HCT116 (cell line): ENCODE measurements around the gene BACE1-AS.

ENCODE experiments used
- EGR1 ChIP-seq: IDR thresholded peaks from 2 replicates; pipeline ENCODE4 v1.6.1; 2012; ENCODE audit warnings: low read depth
- EZH2 ChIP-seq: fragments of 200-600 bp; sonication (generic); IDR thresholded peaks from 2 replicates; pipeline ENCODE4 v1.6.1; 2017; ENCODE audit warnings: antibody characterized with exemption, mixed run types
- EZH2phosphoT487 ChIP-seq: fragments of 200-600 bp; IDR thresholded peaks from 2 replicates; pipeline ENCODE4 v1.6.1; 2018; ENCODE audit warnings: antibody characterized with exemption, borderline replicate concordance
- POLR2A ChIP-seq: IDR thresholded peaks from 2 replicates; pipeline ENCODE4 v1.7.0; 2011; ENCODE audit warnings: borderline replicate concordance; ENCODE audit not compliant: insufficient read depth, insufficient read length; ENCODE audit errors: extremely low read depth
- SIN3A ChIP-seq: IDR thresholded peaks from 2 replicates; pipeline ENCODE4 v1.6.1; 2012; ENCODE audit warnings: low read depth
- TCF7L2 ChIP-seq: IDR thresholded peaks from 2 replicates; pipeline ENCODE4 v1.7.0; 2011; ENCODE audit warnings: borderline replicate concordance, inconsistent platforms; ENCODE audit not compliant: insufficient read depth, insufficient read length; ENCODE audit errors: extremely low read depth
- ZBTB33 ChIP-seq: IDR thresholded peaks from 2 replicates; pipeline ENCODE4 v1.6.1; 2011; ENCODE audit warnings: mild to moderate bottlenecking, low read length, moderate library complexity; ENCODE audit not compliant: insufficient replicate concordance; ENCODE audit errors: extremely low read depth
- ZFX ChIP-seq: fragments of 450-650 bp; IDR thresholded peaks from 2 replicates; pipeline ENCODE4 v1.6.1; 2017
- TF ChIP-seq, protein P1 (sequence below), 3 experiments: fragments of 200-600 bp in 1 of 3; sonication (generic) in 1 of 3; IDR thresholded peaks in 2 of 3; conservative IDR thresholded peaks in 1 of 3; 2 replicates each; pipeline ENCODE4 v1.5.1; 2012 to 2017; ENCODE audit warnings: low read depth in 2 of 3, low read length in 2 of 3, antibody characterized with exemption in 1 of 3, borderline replicate concordance in 1 of 3, control low read depth in 1 of 3, mild to moderate bottlenecking in 1 of 3, mixed read lengths in 1 of 3, mixed run types in 1 of 3, moderate library complexity in 1 of 3; ENCODE audit not compliant: insufficient read depth in 1 of 3
- TF ChIP-seq, protein P2 (sequence below): IDR thresholded peaks from 2 replicates; pipeline ENCODE4 v1.6.1; 2012

DNA sequence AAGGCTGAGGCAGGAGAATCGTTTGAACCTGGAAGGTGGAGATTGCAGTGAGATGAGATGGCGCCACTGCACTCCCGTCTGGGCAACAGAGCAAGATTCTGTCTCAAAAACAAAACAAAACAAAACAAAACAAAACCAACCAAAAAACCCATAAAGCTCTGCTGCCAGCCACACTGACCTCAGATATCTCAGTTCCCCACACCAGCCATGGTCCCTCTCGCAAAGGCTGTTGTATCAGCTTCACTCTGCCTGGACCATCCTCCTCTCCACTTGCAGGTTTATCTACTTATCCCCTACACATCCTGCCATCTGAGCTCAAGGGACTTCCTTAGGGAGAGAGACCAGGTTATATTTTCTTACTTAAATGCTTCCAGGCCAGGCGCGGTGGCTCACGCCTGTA lies 11.1 kb downstream of the BACE1-AS start:
- TF ChIP-seq, protein P1, sequence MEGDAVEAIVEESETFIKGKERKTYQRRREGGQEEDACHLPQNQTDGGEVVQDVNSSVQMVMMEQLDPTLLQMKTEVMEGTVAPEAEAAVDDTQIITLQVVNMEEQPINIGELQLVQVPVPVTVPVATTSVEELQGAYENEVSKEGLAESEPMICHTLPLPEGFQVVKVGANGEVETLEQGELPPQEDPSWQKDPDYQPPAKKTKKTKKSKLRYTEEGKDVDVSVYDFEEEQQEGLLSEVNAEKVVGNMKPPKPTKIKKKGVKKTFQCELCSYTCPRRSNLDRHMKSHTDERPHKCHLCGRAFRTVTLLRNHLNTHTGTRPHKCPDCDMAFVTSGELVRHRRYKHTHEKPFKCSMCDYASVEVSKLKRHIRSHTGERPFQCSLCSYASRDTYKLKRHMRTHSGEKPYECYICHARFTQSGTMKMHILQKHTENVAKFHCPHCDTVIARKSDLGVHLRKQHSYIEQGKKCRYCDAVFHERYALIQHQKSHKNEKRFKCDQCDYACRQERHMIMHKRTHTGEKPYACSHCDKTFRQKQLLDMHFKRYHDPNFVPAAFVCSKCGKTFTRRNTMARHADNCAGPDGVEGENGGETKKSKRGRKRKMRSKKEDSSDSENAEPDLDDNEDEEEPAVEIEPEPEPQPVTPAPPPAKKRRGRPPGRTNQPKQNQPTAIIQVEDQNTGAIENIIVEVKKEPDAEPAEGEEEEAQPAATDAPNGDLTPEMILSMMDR (IDR thresholded peaks at IDR 0.05 in 2 of 3, conservative IDR thresholded peaks at IDR 0.05 in 1 of 3; ENCODE audit: borderline replicate concordance in 1 of 3, insufficient read depth in 1 of 3, low read depth in 2 of 3, low read length in 2 of 3): no peak
- TF ChIP-seq EGR1 (no peak), SIN3A (no peak), ZBTB33 (no peak), EZH2 (no peak), POLR2A (no peak), EZH2phosphoT487 (no peak), TCF7L2 (no peak), ZFX (no peak)
- TF ChIP-seq, protein P2, sequence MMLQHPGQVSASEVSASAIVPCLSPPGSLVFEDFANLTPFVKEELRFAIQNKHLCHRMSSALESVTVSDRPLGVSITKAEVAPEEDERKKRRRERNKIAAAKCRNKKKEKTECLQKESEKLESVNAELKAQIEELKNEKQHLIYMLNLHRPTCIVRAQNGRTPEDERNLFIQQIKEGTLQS: no peak
